ENCODE measurements around the gene MYO5C. TPM values are rescaled to one million over a fixed set of nuclear protein-coding genes. Genes with fewer than 3 reads are reported as not detected.
"Not testable (repeated sequence)": the region's sequence is repeated elsewhere in the genome, so short reads cannot be mapped to it uniquely, and the experiment has no call there.

MYO5C gene
- total RNA-seq, 2 donors from 2014 or later: 19.1 to 26.7 TPM

- no peak for DNase-seq
- no peak overlapping the region for H3K4me3 ChIP-seq (ENCODE audit: low read length)
- 88 to 95% methylated on average over 7 of the region's 7 CpGs for WGBS, 2 experiments (ENCODE audit: insufficient coverage in 1 of 2, insufficient read length in 1 of 2)
- no peak overlapping the region for H3K9ac ChIP-seq (ENCODE audit: extremely low read depth, low read length, poor library complexity, severe bottlenecking)
- no peaks in the 10 kb centered on the region for H3K4me1 Mint-ChIP-seq
- no peak overlapping the region for H3K27ac Mint-ChIP-seq
- no peaks in the 10 kb centered on the region for H3K27me3 Mint-ChIP-seq (ENCODE audit: insufficient read depth)
- no peak overlapping the region for H3K27ac ChIP-seq (ENCODE audit: low read depth, low read length)
- no peaks in the 10 kb centered on the region for H3K27me3 ChIP-seq (ENCODE audit: control insufficient read depth, insufficient read depth, low read length, poor library complexity, severe bottlenecking)
- peaks cover 16% of the 10 kb centered on the region for H3K36me3 ChIP-seq (ENCODE audit: control insufficient read depth, insufficient read depth, low read length)
- no peaks in the 10 kb centered on the region for H3K9me3 ChIP-seq (ENCODE audit: control insufficient read depth, low read length)
- no peaks in the 10 kb centered on the region for H3K9me3 Mint-ChIP-seq
- no peak for TF ChIP-seq CTCF (conservative IDR thresholded peaks at IDR 0.05)
- H3K4me1 ChIP-seq (ENCODE audit: control insufficient read depth, insufficient read depth, low read length): no peaks in the 10 kb centered on the region
- H3K36me3 Mint-ChIP-seq (ENCODE audit: low read depth): peaks cover 71% of the 10 kb centered on the region
- no peak overlapping the region for H3K4me3 Mint-ChIP-seq
Observed at GRCh38 chr15:52243286-52243685, 52.3 kb downstream of the MYO5C start.

- no peak overlapping the region for H3K27ac Mint-ChIP-seq
- Histone ChIP-seq H3K27ac (ENCODE audit: low read depth, low read length) (no peak overlapping the region), H3K36me3 (ENCODE audit: control insufficient read depth, insufficient read depth, low read length) (peaks cover 16% of the 10 kb centered on the region), H3K27me3 (ENCODE audit: control insufficient read depth, insufficient read depth, low read length, poor library complexity, severe bottlenecking) (no peaks in the 10 kb centered on the region), H3K4me3 (ENCODE audit: low read length) (no peak overlapping the region), H3K9me3 (ENCODE audit: control insufficient read depth, low read length) (no peaks in the 10 kb centered on the region), H3K4me1 (ENCODE audit: control insufficient read depth, insufficient read depth, low read length) (no peaks in the 10 kb centered on the region), H3K9ac (ENCODE audit: extremely low read depth, low read length, poor library complexity, severe bottlenecking) (no peak overlapping the region)
- H3K36me3 Mint-ChIP-seq (ENCODE audit: low read depth): peaks cover 71% of the 10 kb centered on the region
- no peaks in the 10 kb centered on the region for H3K4me1 Mint-ChIP-seq
- TF ChIP-seq CTCF (conservative IDR thresholded peaks at IDR 0.05): no peak
- H3K4me3 Mint-ChIP-seq: no peak overlapping the region
- 89 to 100% methylated on average over 1 to 4 of the region's 4 CpGs for WGBS, 2 experiments (ENCODE audit: insufficient coverage in 1 of 2, insufficient read length in 1 of 2)
- no peak for DNase-seq
- H3K27me3 Mint-ChIP-seq (ENCODE audit: insufficient read depth): no peaks in the 10 kb centered on the region
- no peaks in the 10 kb centered on the region for H3K9me3 Mint-ChIP-seq
Observed at GRCh38 chr15:52241489-52241888, 54.1 kb downstream of the MYO5C start.

GRCh38 chr15:52240166-52240565 lies 55.4 kb downstream of the MYO5C start:
- WGBS, 2 experiments (ENCODE audit: insufficient coverage in 1 of 2, insufficient read length in 1 of 2): 97% methylated on average over 3 of the region's 3 CpGs; no CpG with 5 or more reads in 1 of the 2 experiments
- TF ChIP-seq CTCF (conservative IDR thresholded peaks at IDR 0.05): no peak
- Histone ChIP-seq H3K4me1 (ENCODE audit: control insufficient read depth, insufficient read depth, low read length) (no peaks in the 10 kb centered on the region), H3K36me3 (ENCODE audit: control insufficient read depth, insufficient read depth, low read length) (peaks cover 11% of the 10 kb centered on the region), H3K27ac (ENCODE audit: low read depth, low read length) (no peak overlapping the region), H3K9me3 (ENCODE audit: control insufficient read depth, low read length) (no peaks in the 10 kb centered on the region), H3K27me3 (ENCODE audit: control insufficient read depth, insufficient read depth, low read length, poor library complexity, severe bottlenecking) (no peaks in the 10 kb centered on the region), H3K9ac (ENCODE audit: extremely low read depth, low read length, poor library complexity, severe bottlenecking) (no peak overlapping the region), H3K4me3 (ENCODE audit: low read length) (no peak overlapping the region)
- Mint-ChIP-seq H3K9me3 (no peaks in the 10 kb centered on the region), H3K27me3 (ENCODE audit: insufficient read depth) (no peaks in the 10 kb centered on the region), H3K36me3 (ENCODE audit: low read depth) (peaks cover 75% of the 10 kb centered on the region), H3K4me1 (no peaks in the 10 kb centered on the region), H3K4me3 (no peak overlapping the region), H3K27ac (no peak overlapping the region)
- DNase-seq: no peak

GRCh38 chr15:52238989-52239525 lies 56.5 kb downstream of the MYO5C start:
- peaks cover 67% of the 10 kb centered on the region for H3K36me3 Mint-ChIP-seq (ENCODE audit: low read depth)
- H3K27me3 ChIP-seq (ENCODE audit: control insufficient read depth, insufficient read depth, low read length, poor library complexity, severe bottlenecking); H3K27me3 Mint-ChIP-seq (ENCODE audit: insufficient read depth); H3K9me3 ChIP-seq (ENCODE audit: control insufficient read depth, low read length); H3K27ac ChIP-seq (ENCODE audit: low read depth, low read length); DNase-seq; H3K4me3 ChIP-seq (ENCODE audit: low read length); H3K27ac Mint-ChIP-seq; H3K9me3 Mint-ChIP-seq; H3K9ac ChIP-seq (ENCODE audit: extremely low read depth, low read length, poor library complexity, severe bottlenecking); H3K4me1 ChIP-seq (ENCODE audit: control insufficient read depth, insufficient read depth, low read length); H3K4me1 Mint-ChIP-seq; H3K4me3 Mint-ChIP-seq: not testable (repeated sequence)
- H3K36me3 ChIP-seq (ENCODE audit: control insufficient read depth, insufficient read depth, low read length): peaks cover 19% of the 10 kb centered on the region
- 97 to 98% methylated on average over 10 to 13 of the region's 13 CpGs for WGBS, 2 experiments (ENCODE audit: insufficient coverage in 1 of 2, insufficient read length in 1 of 2)

All from endodermal cell (in vitro differentiated cells).